GM12878 (cell line): ENCODE measurements around the gene SPAAR.

Source experiments
- ATF7 ChIP-seq: fragments of 450-650 bp; IDR thresholded peaks from 2 replicates; pipeline ENCODE4 v1.6.1; 2016; ENCODE audit warnings: low read depth, mild to moderate bottlenecking
- CBFB ChIP-seq: IDR thresholded peaks from 2 replicates; pipeline ENCODE4 v1.6.1; 2016; ENCODE audit warnings: antibody characterized with exemption, low read depth
- CHD4 ChIP-seq: fragments of 200-600 bp; sonication (generic); IDR thresholded peaks from 2 replicates; pipeline ENCODE4 v1.6.1; 2016; ENCODE audit warnings: mild to moderate bottlenecking
- CREB1 ChIP-seq: IDR thresholded peaks from 2 replicates; pipeline ENCODE4 v1.6.1; 2012; ENCODE audit warnings: low read depth, mild to moderate bottlenecking, inconsistent platforms
- EZH2 ChIP-seq: IDR thresholded peaks from 2 replicates; pipeline ENCODE4 v1.6.1; 2012; ENCODE audit warnings: low read depth, mild to moderate bottlenecking, control low read depth, inconsistent platforms, low read length, borderline replicate concordance; ENCODE audit not compliant: control insufficient read depth
- FOXM1 ChIP-seq: IDR thresholded peaks from 2 replicates; pipeline ENCODE4 v1.6.1; 2012; ENCODE audit warnings: low read depth, mild to moderate bottlenecking, inconsistent platforms, low read length, moderate library complexity
- MAX ChIP-seq: IDR thresholded peaks from 2 replicates; pipeline ENCODE4 v1.6.1; 2012; ENCODE audit warnings: low read depth, low read length, improper control_type of control experiment
- POLR2A ChIP-seq: IDR thresholded peaks from 2 replicates; pipeline ENCODE4 v1.6.1; 2011; ENCODE audit warnings: low read depth, mild to moderate bottlenecking, low read length
- POLR2AphosphoS5 ChIP-seq: IDR thresholded peaks from 2 replicates; pipeline ENCODE4 v1.6.1; 2011; ENCODE audit warnings: mild to moderate bottlenecking, low read length, inconsistent platforms
- PRDM15 ChIP-seq: fragments of 450-650 bp; formaldehyde crosslinking; IDR thresholded peaks from 2 replicates; pipeline ENCODE4 v1.4.0; 2020; ENCODE audit warnings: mild to moderate bottlenecking, moderate library complexity
- SIN3A ChIP-seq: IDR thresholded peaks from 2 replicates; pipeline ENCODE4 v1.6.1; 2012; ENCODE audit warnings: low read depth, low read length, improper control_type of control experiment
- YY1 ChIP-seq: IDR thresholded peaks from 2 replicates; pipeline ENCODE4 v1.6.1; 2011; ENCODE audit warnings: low read depth, mild to moderate bottlenecking, low read length
- TF ChIP-seq, protein P1 (sequence below), 3 experiments: IDR thresholded peaks in 2 of 3; conservative IDR thresholded peaks in 1 of 3; 2 replicates each; pipeline ENCODE4 v1.5.1; 2011; ENCODE audit warnings: low read depth in 3 of 3, low read length in 3 of 3, mild to moderate bottlenecking in 3 of 3, control low read depth in 2 of 3, moderate library complexity in 2 of 3, inconsistent platforms in 1 of 3, mixed read lengths in 1 of 3; ENCODE audit not compliant: control insufficient read depth in 2 of 3, insufficient read depth in 1 of 3; ENCODE audit errors: extremely low read depth in 1 of 3

GRCh38 chr9:35908504-35909125, 675 bp upstream of the SPAAR start:
- TF ChIP-seq YY1 (no peak), CBFB (no peak), POLR2A (no peak), CREB1 (no peak), MAX (no peak), FOXM1 (no peak), POLR2AphosphoS5 (no peak), CHD4 (no peak), PRDM15 (CRISPR knock-in tag) (no peak), EZH2 (no peak), SIN3A (no peak), ATF7 (no peak)
- TF ChIP-seq, protein P1, sequence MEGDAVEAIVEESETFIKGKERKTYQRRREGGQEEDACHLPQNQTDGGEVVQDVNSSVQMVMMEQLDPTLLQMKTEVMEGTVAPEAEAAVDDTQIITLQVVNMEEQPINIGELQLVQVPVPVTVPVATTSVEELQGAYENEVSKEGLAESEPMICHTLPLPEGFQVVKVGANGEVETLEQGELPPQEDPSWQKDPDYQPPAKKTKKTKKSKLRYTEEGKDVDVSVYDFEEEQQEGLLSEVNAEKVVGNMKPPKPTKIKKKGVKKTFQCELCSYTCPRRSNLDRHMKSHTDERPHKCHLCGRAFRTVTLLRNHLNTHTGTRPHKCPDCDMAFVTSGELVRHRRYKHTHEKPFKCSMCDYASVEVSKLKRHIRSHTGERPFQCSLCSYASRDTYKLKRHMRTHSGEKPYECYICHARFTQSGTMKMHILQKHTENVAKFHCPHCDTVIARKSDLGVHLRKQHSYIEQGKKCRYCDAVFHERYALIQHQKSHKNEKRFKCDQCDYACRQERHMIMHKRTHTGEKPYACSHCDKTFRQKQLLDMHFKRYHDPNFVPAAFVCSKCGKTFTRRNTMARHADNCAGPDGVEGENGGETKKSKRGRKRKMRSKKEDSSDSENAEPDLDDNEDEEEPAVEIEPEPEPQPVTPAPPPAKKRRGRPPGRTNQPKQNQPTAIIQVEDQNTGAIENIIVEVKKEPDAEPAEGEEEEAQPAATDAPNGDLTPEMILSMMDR (IDR thresholded peaks at IDR 0.05 in 2 of 3, conservative IDR thresholded peaks at IDR 0.05 in 1 of 3; ENCODE audit: control insufficient read depth in 2 of 3, extremely low read depth in 1 of 3, insufficient read depth in 1 of 3, low read depth in 3 of 3, low read length in 3 of 3), result no peak
